ENCODE results near the gene TBC1D22A. TPM values are rescaled to one million over a fixed set of nuclear protein-coding genes. Genes with fewer than 3 reads are reported as not detected.

TBC1D22A gene
- total RNA-seq, 1 donor from 2014 or later, result 28.9 TPM

DNA sequence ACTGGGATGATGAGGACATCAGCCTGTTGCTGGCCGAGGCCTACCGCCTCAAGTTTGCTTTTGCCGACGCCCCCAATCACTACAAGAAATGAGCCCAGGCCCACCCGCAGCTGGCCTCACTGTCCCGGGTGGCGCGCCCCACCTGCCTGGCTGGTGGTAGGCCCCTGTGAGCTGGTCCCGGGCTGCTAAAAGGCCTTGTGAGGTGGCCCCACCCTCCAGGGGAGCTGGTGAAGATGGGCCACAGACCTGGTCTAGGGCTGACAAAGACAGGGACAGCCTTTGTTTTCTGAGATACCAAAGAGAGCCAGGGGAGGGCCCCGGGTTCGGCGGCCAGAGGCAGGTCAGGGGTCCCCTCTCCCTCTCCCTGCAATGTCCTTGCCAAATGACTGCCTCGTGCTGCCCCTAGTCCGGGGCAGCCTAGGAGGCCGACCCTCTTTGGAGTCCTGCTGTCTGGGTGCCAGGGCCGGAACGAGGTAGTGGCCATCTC, 411.1 kb downstream of the TBC1D22A start:
- no peaks in the 10 kb centered on the region for H3K9me3 Mint-ChIP-seq (ENCODE audit: unreplicated experiment)
- H3K27me3 Mint-ChIP-seq (ENCODE audit: unreplicated experiment), result no peaks in the 10 kb centered on the region
- DNase-seq (ENCODE audit: extremely low spot score, unreplicated experiment), result no peak
- TF ChIP-seq, protein P1, sequence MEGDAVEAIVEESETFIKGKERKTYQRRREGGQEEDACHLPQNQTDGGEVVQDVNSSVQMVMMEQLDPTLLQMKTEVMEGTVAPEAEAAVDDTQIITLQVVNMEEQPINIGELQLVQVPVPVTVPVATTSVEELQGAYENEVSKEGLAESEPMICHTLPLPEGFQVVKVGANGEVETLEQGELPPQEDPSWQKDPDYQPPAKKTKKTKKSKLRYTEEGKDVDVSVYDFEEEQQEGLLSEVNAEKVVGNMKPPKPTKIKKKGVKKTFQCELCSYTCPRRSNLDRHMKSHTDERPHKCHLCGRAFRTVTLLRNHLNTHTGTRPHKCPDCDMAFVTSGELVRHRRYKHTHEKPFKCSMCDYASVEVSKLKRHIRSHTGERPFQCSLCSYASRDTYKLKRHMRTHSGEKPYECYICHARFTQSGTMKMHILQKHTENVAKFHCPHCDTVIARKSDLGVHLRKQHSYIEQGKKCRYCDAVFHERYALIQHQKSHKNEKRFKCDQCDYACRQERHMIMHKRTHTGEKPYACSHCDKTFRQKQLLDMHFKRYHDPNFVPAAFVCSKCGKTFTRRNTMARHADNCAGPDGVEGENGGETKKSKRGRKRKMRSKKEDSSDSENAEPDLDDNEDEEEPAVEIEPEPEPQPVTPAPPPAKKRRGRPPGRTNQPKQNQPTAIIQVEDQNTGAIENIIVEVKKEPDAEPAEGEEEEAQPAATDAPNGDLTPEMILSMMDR (IDR thresholded peaks at IDR 0.05), result no peak
- H3K36me3 Mint-ChIP-seq (ENCODE audit: unreplicated experiment), result peaks cover 13% of the 10 kb centered on the region
- H3K27ac Mint-ChIP-seq (ENCODE audit: unreplicated experiment), result no peak overlapping the region
- no peaks in the 10 kb centered on the region for H3K4me1 Mint-ChIP-seq (ENCODE audit: unreplicated experiment)
- no peak overlapping the region for H3K4me3 Mint-ChIP-seq (ENCODE audit: unreplicated experiment)

DNA sequence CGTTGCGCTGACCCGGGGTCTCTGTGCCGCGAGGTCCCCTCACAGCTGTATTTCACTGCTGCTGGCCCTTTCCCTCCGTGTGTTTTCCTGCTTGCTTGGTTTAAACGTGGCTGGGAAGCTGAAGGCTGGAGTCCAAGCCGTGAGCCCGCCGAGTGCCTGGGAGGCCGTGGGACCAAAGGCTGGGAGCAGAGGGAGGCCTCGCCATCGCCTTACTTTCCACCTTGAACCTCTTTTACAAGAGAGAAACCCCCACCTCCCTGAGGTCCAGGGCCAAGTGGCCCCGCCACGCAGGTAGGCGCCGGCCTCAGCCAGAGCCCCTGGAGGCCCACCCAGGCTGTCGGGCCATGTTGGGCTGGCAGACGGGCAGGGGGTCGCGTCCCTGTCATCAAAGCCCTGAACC, 411.6 kb downstream of the TBC1D22A start:
- no peaks in the 10 kb centered on the region for H3K27me3 Mint-ChIP-seq (ENCODE audit: unreplicated experiment)
- no peak for DNase-seq (ENCODE audit: extremely low spot score, unreplicated experiment)
- no peak overlapping the region for H3K4me3 Mint-ChIP-seq (ENCODE audit: unreplicated experiment)
- H3K27ac Mint-ChIP-seq (ENCODE audit: unreplicated experiment), result no peak overlapping the region
- TF ChIP-seq, protein P1 (IDR thresholded peaks at IDR 0.05), result no peak
- H3K4me1 Mint-ChIP-seq (ENCODE audit: unreplicated experiment), result no peaks in the 10 kb centered on the region
- H3K36me3 Mint-ChIP-seq (ENCODE audit: unreplicated experiment), result peaks cover 13% of the 10 kb centered on the region
- no peaks in the 10 kb centered on the region for H3K9me3 Mint-ChIP-seq (ENCODE audit: unreplicated experiment)

DNA sequence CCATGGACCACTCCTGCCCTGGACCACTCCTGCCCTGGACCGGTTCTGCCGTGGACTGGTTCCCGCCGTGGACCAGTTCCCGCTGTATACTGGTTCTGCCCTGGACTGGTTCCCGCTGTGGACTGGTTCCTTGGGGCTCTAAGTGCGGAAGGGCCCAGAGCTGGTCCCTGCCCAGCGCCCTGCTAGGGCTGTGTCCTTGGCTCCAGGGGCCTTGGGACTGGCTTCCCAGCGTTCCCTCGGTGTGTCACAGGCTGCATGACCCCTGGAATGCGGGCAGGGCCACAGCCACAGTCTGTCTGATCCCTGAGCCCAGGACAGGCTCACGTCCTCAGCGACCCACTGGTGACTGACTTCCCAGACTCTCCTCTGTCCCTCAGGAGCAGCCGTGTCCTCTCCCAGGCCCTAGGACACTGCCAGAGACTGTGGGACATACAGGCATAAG, 412.2 kb downstream of the TBC1D22A start:
- TF ChIP-seq, protein P1 (IDR thresholded peaks at IDR 0.05), result no peak
- Mint-ChIP-seq H3K4me1 (ENCODE audit: unreplicated experiment) (no peaks in the 10 kb centered on the region), H3K27me3 (ENCODE audit: unreplicated experiment) (no peaks in the 10 kb centered on the region), H3K9me3 (ENCODE audit: unreplicated experiment) (peaks cover 2% of the 10 kb centered on the region), H3K36me3 (ENCODE audit: unreplicated experiment) (peaks cover 13% of the 10 kb centered on the region), H3K4me3 (ENCODE audit: unreplicated experiment) (no peak overlapping the region), H3K27ac (ENCODE audit: unreplicated experiment) (no peak overlapping the region)
- no peak for DNase-seq (ENCODE audit: extremely low spot score, unreplicated experiment)

DNA sequence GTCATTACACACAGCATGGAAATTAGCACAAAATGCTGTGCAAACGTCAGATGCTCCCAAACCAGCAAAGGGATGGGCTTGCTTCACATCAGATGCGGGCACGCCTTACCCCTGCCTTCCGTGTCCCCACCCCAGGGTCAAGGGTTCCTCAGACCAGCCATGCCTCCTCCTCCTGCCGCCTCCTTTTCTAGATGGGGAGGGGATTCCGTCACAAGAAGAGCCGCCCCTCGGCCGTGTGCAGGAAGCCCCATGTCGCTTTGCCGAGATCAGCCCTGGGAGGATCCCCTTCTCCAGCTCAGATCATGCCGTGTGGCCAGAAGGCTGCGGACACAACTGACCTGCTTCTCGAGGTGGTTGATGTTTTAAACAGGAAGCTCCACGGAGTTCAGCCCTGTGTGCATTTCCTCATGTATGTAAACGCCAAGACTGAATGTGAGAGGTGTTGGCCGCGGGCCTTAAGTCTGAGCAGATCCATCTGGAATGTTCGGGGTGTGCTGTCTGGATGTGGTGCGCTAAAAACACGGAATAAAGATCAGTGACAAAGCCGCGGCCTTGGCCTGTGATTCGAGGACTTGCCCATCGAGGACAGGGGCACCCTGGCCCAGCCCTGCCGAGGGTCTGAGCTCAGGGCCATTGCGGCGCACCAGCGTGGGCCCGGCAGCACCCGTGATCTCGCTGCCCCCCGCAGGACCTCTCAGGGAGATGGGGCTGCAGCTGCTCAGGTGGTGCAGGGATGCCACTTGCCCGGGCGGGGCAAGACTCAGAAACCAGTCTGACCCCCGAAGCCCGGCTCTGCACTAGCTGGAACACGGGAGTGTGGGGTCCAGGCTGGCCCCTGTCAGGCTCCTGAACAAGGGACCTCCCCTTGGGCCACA, 412.9 kb downstream of the TBC1D22A start:
- Mint-ChIP-seq H3K9me3 (ENCODE audit: unreplicated experiment) (peaks cover 7% of the 10 kb centered on the region), H3K4me3 (ENCODE audit: unreplicated experiment) (no peak overlapping the region), H3K27me3 (ENCODE audit: unreplicated experiment) (no peaks in the 10 kb centered on the region), H3K27ac (ENCODE audit: unreplicated experiment) (no peak overlapping the region), H3K36me3 (ENCODE audit: unreplicated experiment) (peaks cover 15% of the 10 kb centered on the region), H3K4me1 (ENCODE audit: unreplicated experiment) (no peaks in the 10 kb centered on the region)
- TF ChIP-seq, protein P1 (IDR thresholded peaks at IDR 0.05), result no peak
- DNase-seq (ENCODE audit: extremely low spot score, unreplicated experiment), result no peak

DNA sequence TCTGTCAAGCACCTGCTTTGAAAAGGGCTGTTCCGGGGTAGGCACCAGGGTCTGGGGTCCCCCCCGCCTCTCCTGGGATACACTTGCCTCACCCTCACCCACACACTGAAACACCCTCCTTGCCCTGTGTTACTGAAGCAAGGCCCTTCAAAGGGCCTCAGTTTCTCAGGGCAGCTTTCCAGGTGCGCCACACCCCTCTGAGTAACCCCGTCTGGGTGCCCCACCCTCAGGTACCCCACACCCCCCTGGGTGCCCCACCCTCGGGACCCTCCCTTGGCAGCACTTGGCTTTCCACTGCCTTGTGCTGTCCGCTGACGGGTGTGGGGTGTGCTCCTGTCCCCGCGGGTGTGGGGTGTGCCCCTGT, 413.6 kb downstream of the TBC1D22A start:
- Mint-ChIP-seq H3K4me3 (ENCODE audit: unreplicated experiment) (no peak overlapping the region), H3K4me1 (ENCODE audit: unreplicated experiment) (no peaks in the 10 kb centered on the region), H3K27me3 (ENCODE audit: unreplicated experiment) (no peaks in the 10 kb centered on the region), H3K27ac (ENCODE audit: unreplicated experiment) (no peak overlapping the region), H3K36me3 (ENCODE audit: unreplicated experiment) (peaks cover 15% of the 10 kb centered on the region), H3K9me3 (ENCODE audit: unreplicated experiment) (peaks cover 14% of the 10 kb centered on the region)
- TF ChIP-seq, protein P1 (IDR thresholded peaks at IDR 0.05), result no peak
- peak; percentile 73 for DNase-seq (ENCODE audit: extremely low spot score, unreplicated experiment)

Measured in osteocyte (in vitro differentiated cells).